GM23338 (cell line): ENCODE measurements around the gene RABGAP1L. TPM values are rescaled to one million over a fixed set of nuclear protein-coding genes. Genes with fewer than 3 reads are reported as not detected.
A peak's percentile ranks its signal among the peaks of the same experiment; 100 is the strongest.

Experiments
- ATAC-seq: fragments of 200-7000 bp; cut with Tn5 transposase; 3 replicates; pipeline ENCODE4 v1.9.1; 2020
- DNase-seq: peaks from one replicate; pipeline ENCODE4 v3.0.0-alpha.2; 2015; ENCODE audit warnings: low spot score
- H2AFZ ChIP-seq: fragments of 200-600 bp; sonication (generic); 2 replicates; pipeline ENCODE4 v1.8.0; 2016; ENCODE audit warnings: antibody characterized with exemption, mild to moderate bottlenecking, moderate library complexity
- H3F3A ChIP-seq: fragments of 200-600 bp; sonication (generic); replicated peaks from 2 replicates; pipeline ENCODE4 v1.8.0; 2017; ENCODE audit warnings: antibody characterized with exemption, mixed run types, low read depth
- H3K27ac ChIP-seq: fragments of 200-600 bp; sonication (generic); 2 replicates; pipeline ENCODE4 v1.6.1; 2016; ENCODE audit warnings: low read depth
- H3K27me3 ChIP-seq: fragments of 200-600 bp; sonication (generic); 2 replicates; pipeline ENCODE4 v1.8.0; 2016; ENCODE audit warnings: mild to moderate bottlenecking, mixed run types, moderate library complexity; ENCODE audit not compliant: insufficient read depth
- H3K36me3 ChIP-seq: fragments of 200-600 bp; sonication (generic); 2 replicates; pipeline ENCODE4 v1.8.0; 2016; ENCODE audit warnings: mild to moderate bottlenecking; ENCODE audit not compliant: insufficient read depth
- H3K4me1 ChIP-seq: fragments of 200-600 bp; sonication (generic); 2 replicates; pipeline ENCODE4 v1.8.0; 2016; ENCODE audit warnings: mild to moderate bottlenecking, moderate library complexity; ENCODE audit not compliant: insufficient read depth
- H3K4me2 ChIP-seq: fragments of 200-600 bp; sonication (generic); 2 replicates; pipeline ENCODE4 v1.7.1; 2017; ENCODE audit warnings: mixed run types
- H3K4me3 ChIP-seq: fragments of 200-600 bp; sonication (generic); 2 replicates; pipeline ENCODE4 v1.6.1; 2016; ENCODE audit warnings: mixed run types
- H3K79me2 ChIP-seq: fragments of 200-600 bp; sonication (generic); replicated peaks from 2 replicates; pipeline ENCODE4 v1.8.0; 2017; ENCODE audit warnings: mild to moderate bottlenecking; ENCODE audit not compliant: insufficient read depth
- H3K9me2 ChIP-seq: fragments of 200-600 bp; sonication (generic); 2 replicates; pipeline ENCODE4 v1.8.0; 2017; ENCODE audit not compliant: insufficient read depth
- H4K20me1 ChIP-seq: fragments of 200-600 bp; sonication (generic); replicated peaks from 2 replicates; pipeline ENCODE4 v1.8.0; 2017; ENCODE audit warnings: mild to moderate bottlenecking; ENCODE audit not compliant: insufficient read depth
- H3K27ac Mint-ChIP-seq: 2 replicates; pipeline ENCODE4 v1.8.0; 2020; ENCODE audit warnings: inconsistent platforms, mild to moderate bottlenecking, moderate library complexity, mixed read lengths
- H3K27me3 Mint-ChIP-seq: 3 replicates; pipeline ENCODE4 v1.8.0; 2022; ENCODE audit warnings: low read depth, mild to moderate bottlenecking, moderate library complexity, mixed read lengths, inconsistent platforms; ENCODE audit not compliant: insufficient read depth, poor library complexity
- H3K36me3 Mint-ChIP-seq: 3 replicates; pipeline ENCODE4 v1.8.0; 2021; ENCODE audit warnings: low read depth, mild to moderate bottlenecking, inconsistent platforms, moderate library complexity, mixed read lengths
- H3K4me1 Mint-ChIP-seq: 3 replicates; pipeline ENCODE4 v1.8.0; 2020; ENCODE audit warnings: mild to moderate bottlenecking, inconsistent platforms, mixed read lengths
- H3K4me3 Mint-ChIP-seq: 3 replicates; pipeline ENCODE4 v1.8.0; 2021; ENCODE audit warnings: moderate library complexity, mild to moderate bottlenecking, inconsistent platforms, mixed read lengths
- H3K9me3 Mint-ChIP-seq: 3 replicates; pipeline ENCODE4 v1.8.0; 2020; ENCODE audit warnings: moderate library complexity, mild to moderate bottlenecking, inconsistent platforms, mixed read lengths
- CTCF ChIP-seq, 2 experiments: fragments of 200-600 bp in 1 of 2; sonication (generic) in 1 of 2; conservative IDR thresholded peaks; 2 replicates each; pipeline versions ENCODE4 v1.5.1 to v1.6.1; 2016 to 2017; ENCODE audit warnings: antibody characterized with exemption in 2 of 2, low read depth in 2 of 2, mild to moderate bottlenecking in 2 of 2, moderate library complexity in 1 of 2
- EZH2 ChIP-seq: fragments of 200-600 bp; sonication (generic); IDR thresholded peaks from one replicate; pipeline ENCODE4 v1.8.0; 2017; ENCODE audit warnings: antibody characterized with exemption, mild to moderate bottlenecking, low read depth; ENCODE audit not compliant: unreplicated experiment
- EZH2phosphoT487 ChIP-seq: fragments of 200-600 bp; sonication (generic); IDR thresholded peaks from one replicate; pipeline ENCODE4 v1.8.1; 2018; ENCODE audit warnings: antibody characterized with exemption; ENCODE audit not compliant: unreplicated experiment
- JUNB ChIP-seq: IDR thresholded peaks from one replicate; pipeline ENCODE4 v1.6.1; 2016; ENCODE audit warnings: antibody characterized with exemption; ENCODE audit not compliant: unreplicated experiment
- POLR2AphosphoS5 ChIP-seq: IDR thresholded peaks from 2 replicates; pipeline ENCODE4 v1.6.1; 2016; ENCODE audit warnings: antibody characterized with exemption, low read depth
- REST ChIP-seq: IDR thresholded peaks from one replicate; pipeline ENCODE4 v1.6.1; 2018; ENCODE audit warnings: antibody characterized with exemption; ENCODE audit not compliant: unreplicated experiment
- ZNF331 ChIP-seq: fragments of 250-450 bp; sonication (Bioruptor Pico); IDR thresholded peaks from 2 replicates; pipeline ENCODE4 v1.5.0; 2020; ENCODE audit warnings: low read depth, mild to moderate bottlenecking, moderate library complexity
- ZNF462 ChIP-seq: fragments of 250-450 bp; sonication (Bioruptor Pico); IDR thresholded peaks from 2 replicates; pipeline ENCODE4 v1.5.0; 2020; ENCODE audit warnings: mild to moderate bottlenecking, moderate library complexity
- polyA plus RNA-seq: library from polyadenylated mRNA; unstranded; fragments of >200 nt; fragmentation: Nextera tagmentation; extraction: Ambion mirVana; gene quantifications from 2 replicates; pipeline ENCODE4 v1.2.1, GENCODE V29; 2016
- total RNA-seq: library from RNA; depleted of rRNA; stranded (reverse); fragments of >200 nt; shearing (Covaris generic); gene quantifications from 2 replicates; pipeline ENCODE4 v1.2.3, GENCODE V29; 2014

Gene RABGAP1L
- total and polyA plus RNA-seq, 2 experiments from 2014 or later: 83.2 to 136 TPM

GRCh38 chr1:174931214-174931613 lies 771.9 kb downstream of the RABGAP1L start:
- Histone ChIP-seq H3K27ac (peak overlapping the region; percentile 76), H3K9me2 (no peaks in the 10 kb centered on the region), H3K4me3 (no peak overlapping the region), H3K36me3 (peaks cover 2% of the 10 kb centered on the region; the same call in 1 of the 2 replicates), H3K4me1 (peaks cover 33% of the 10 kb centered on the region), H2AFZ (no peak overlapping the region), H4K20me1 (peaks cover 57% of the 10 kb centered on the region), H3K4me2 (0 out of 2 replicates have a peak overlapping the region, but pooled peaks have one; percentile 44), H3K79me2 (peaks cover 99% of the 10 kb centered on the region), H3F3A (no peaks in the 10 kb centered on the region; the same call in 1 of the 2 replicates), H3K27me3 (no peaks in the 10 kb centered on the region)
- Mint-ChIP-seq H3K4me1 (peaks cover 35% of the 10 kb centered on the region), H3K27ac (peak overlapping the region; percentile 78; the same call in 1 of the 2 replicates), H3K4me3 (no peak overlapping the region), H3K36me3 (peaks cover 13% of the 10 kb centered on the region; the same call in 1 of the 3 replicates), H3K27me3 (peaks cover 4% of the 10 kb centered on the region), H3K9me3 (no peaks in the 10 kb centered on the region)
- ATAC-seq (no peak), DNase-seq (peak; percentile 23)
- TF ChIP-seq ZNF331 (CRISPR knock-in tag) (no peak), POLR2AphosphoS5 (no peak), ZNF462 (CRISPR knock-in tag) (no peak), EZH2 (no peak), EZH2phosphoT487 (no peak), JUNB (no peak), REST (no peak), CTCF (conservative IDR thresholded peaks at IDR 0.05; ENCODE audit: low read depth in 2 of 2) (no peak)
